K562 (cell line): ENCODE data around the gene NPB. TPM values are rescaled to one million over a fixed set of nuclear protein-coding genes. Genes with fewer than 3 reads are reported as not detected.

Source experiments
- ARHGAP35 ChIP-seq: fragments of 450-650 bp; IDR thresholded peaks from 2 replicates; pipeline ENCODE4 v1.6.1; 2018; ENCODE audit not compliant: partially characterized antibody
- CBX2 ChIP-seq: fragments of 200-600 bp; sonication (generic); IDR thresholded peaks from one replicate; pipeline ENCODE4 v1.6.1; 2012; ENCODE audit warnings: mild to moderate bottlenecking, low read length, inconsistent platforms; ENCODE audit not compliant: insufficient read depth, poor library complexity, severe bottlenecking
- CBX5 ChIP-seq: IDR thresholded peaks from 2 replicates; pipeline ENCODE4 v1.6.1; 2014; ENCODE audit warnings: low read depth, borderline replicate concordance
- CHD4 ChIP-seq: fragments of 200-600 bp; sonication (generic); IDR thresholded peaks from 3 replicates; pipeline ENCODE4 v1.6.1; 2012; ENCODE audit warnings: low read depth, mild to moderate bottlenecking, mixed read lengths, low read length, inconsistent platforms; ENCODE audit not compliant: insufficient read depth, insufficient replicate concordance, poor library complexity, severe bottlenecking
- DMBX1 ChIP-seq: fragments of 250-450 bp; sonication (Bioruptor Pico); IDR thresholded peaks from 2 replicates; pipeline ENCODE4 v1.8.0; 2022; ENCODE audit warnings: inconsistent platforms, mild to moderate bottlenecking, moderate library complexity, borderline replicate concordance
- EP300 ChIP-seq: IDR thresholded peaks from 2 replicates; pipeline ENCODE4 v1.6.1; 2012; ENCODE audit warnings: low read length, improper control_type of control experiment
- ETV5 ChIP-seq: sonication (generic); formaldehyde crosslinking; IDR thresholded peaks from 2 replicates; pipeline ENCODE4 v1.4.0; 2020; ENCODE audit warnings: low read depth, mild to moderate bottlenecking, missing genetic modification reagents
- EWSR1 ChIP-seq: fragments of 450-650 bp; IDR thresholded peaks from 2 replicates; pipeline ENCODE4 v1.6.1; 2018; ENCODE audit warnings: borderline replicate concordance, mild to moderate bottlenecking, low read depth, moderate library complexity; ENCODE audit not compliant: partially characterized antibody
- FIP1L1 ChIP-seq: fragments of 200-400 bp; formaldehyde crosslinking; IDR thresholded peaks from 2 replicates; pipeline ENCODE4 v1.6.1; 2018; ENCODE audit warnings: mild to moderate bottlenecking, low read depth, low read length; ENCODE audit not compliant: poor library complexity, severe bottlenecking
- HIVEP1 ChIP-seq: fragments of 250-450 bp; sonication (Bioruptor Pico); IDR thresholded peaks from 2 replicates; pipeline ENCODE4 v1.4.0; 2020; ENCODE audit warnings: mild to moderate bottlenecking
- JUNB ChIP-seq: fragments of 450-650 bp; formaldehyde crosslinking; conservative IDR thresholded peaks from 2 replicates; pipeline ENCODE4 v1.4.0; 2020; ENCODE audit warnings: mild to moderate bottlenecking
- KLF10 ChIP-seq: fragments of 250-450 bp; sonication (Bioruptor Pico); IDR thresholded peaks from 2 replicates; pipeline ENCODE4 v1.6.1; 2021; ENCODE audit warnings: matching md5 sums
- LARP7 ChIP-seq: fragments of 450-650 bp; IDR thresholded peaks from 2 replicates; pipeline ENCODE4 v1.6.1; 2016
- MAFF ChIP-seq: IDR thresholded peaks from 2 replicates; pipeline ENCODE4 v1.6.1; 2012; ENCODE audit warnings: low read length, improper control_type of control experiment
- NEUROD1 ChIP-seq: fragments of 150-350 bp; IDR thresholded peaks from 2 replicates; pipeline ENCODE4 v1.6.1; 2014; ENCODE audit warnings: borderline replicate concordance, low read length, low read depth; ENCODE audit not compliant: partially characterized antibody
- NONO ChIP-seq, 2 experiments: fragments of 200-400 bp in 1 of 2; fragments of 450-650 bp in 1 of 2; formaldehyde crosslinking in 1 of 2; IDR thresholded peaks; 2 replicates each; pipeline ENCODE4 v1.6.1; 2017; ENCODE audit warnings: low read depth in 2 of 2, mild to moderate bottlenecking in 2 of 2, moderate library complexity in 2 of 2, low read length in 1 of 2
- POLR2G ChIP-seq: fragments of 200-400 bp; formaldehyde crosslinking; IDR thresholded peaks from 2 replicates; pipeline ENCODE4 v1.6.1; 2017; ENCODE audit warnings: low read depth, mild to moderate bottlenecking, antibody characterized with exemption, low read length, moderate library complexity
- PURB ChIP-seq: sonication (generic); formaldehyde crosslinking; IDR thresholded peaks from 2 replicates; pipeline ENCODE4 v1.9.0; 2021; ENCODE audit warnings: low read depth, mild to moderate bottlenecking, missing genetic modification reagents
- RBM17 ChIP-seq: fragments of 200-400 bp; formaldehyde crosslinking; IDR thresholded peaks from 2 replicates; pipeline ENCODE4 v1.6.1; 2017; ENCODE audit warnings: low read depth, mild to moderate bottlenecking, low read length, borderline replicate concordance
- SMC3 ChIP-seq: conservative IDR thresholded peaks from 2 replicates; pipeline ENCODE4 v1.6.1; 2011; ENCODE audit warnings: low read depth, low read length, improper control_type of control experiment; ENCODE audit not compliant: insufficient read depth
- TCF7L2 ChIP-seq: fragments of 150-350 bp; IDR thresholded peaks from 2 replicates; pipeline ENCODE4 v1.6.1; 2016; ENCODE audit warnings: low read depth, mild to moderate bottlenecking, low read length, moderate library complexity
- WHSC1 ChIP-seq: IDR thresholded peaks from one replicate; pipeline ENCODE4 v1.6.1; 2012; ENCODE audit warnings: low read length, control low read depth, inconsistent platforms
- ZC3H4 ChIP-seq: sonication (generic); formaldehyde crosslinking; IDR thresholded peaks from 2 replicates; pipeline ENCODE4 v1.9.0; 2021; ENCODE audit warnings: missing genetic modification reagents, borderline replicate concordance
- ZFP36 ChIP-seq: fragments of 150-350 bp; IDR thresholded peaks from 2 replicates; pipeline ENCODE4 v1.6.1; 2018; ENCODE audit warnings: low read length, low read depth; ENCODE audit not compliant: partially characterized antibody
- ZNF121 ChIP-seq: sonication (generic); formaldehyde crosslinking; conservative IDR thresholded peaks from 2 replicates; pipeline ENCODE4 v1.8.0; 2022; ENCODE audit warnings: missing genetic modification reagents
- ZNF184 ChIP-seq: sonication (generic); formaldehyde crosslinking; IDR thresholded peaks from 2 replicates; pipeline ENCODE4 v1.5.0; 2020; ENCODE audit warnings: missing genetic modification reagents
- ZNF561 ChIP-seq: fragments of 450-650 bp; formaldehyde crosslinking; conservative IDR thresholded peaks from 2 replicates; pipeline ENCODE4 v1.4.0; 2020; ENCODE audit warnings: mild to moderate bottlenecking, moderate library complexity
- polyA plus RNA-seq, 8 experiments: library from polyadenylated mRNA; depleted of rRNA in 4 of 8; stranded (reverse) in 5 of 8; unstranded in 3 of 8; fragments of >200 nt; fragmentation: Nextera tagmentation in 2 of 8; fragmentation: Illumina TruSeq in 1 of 8; extraction: Ambion mirVana in 2 of 8; extraction: Trizol in 1 of 8; gene quantifications; 2 replicates each; pipeline versions ENCODE4 v1.2.1 to v1.2.3, GENCODE V29; 2011 to 2014; ENCODE audit warnings: inconsistent platforms in 1 of 8, missing spikeins in 1 of 8
- total RNA-seq, 7 experiments: library from RNA; depleted of rRNA in 6 of 7; stranded (reverse); fragments of >200 nt in 6 of 7; fragmentation: Illumina TruSeq in 2 of 7; extraction: Trizol in 2 of 7; gene quantifications; 2 replicates each; pipeline versions ENCODE4 v1.2.1 to v1.2.3, GENCODE V29; 2011 to 2021; ENCODE audit warnings: low replicate concordance in 1 of 7
- TF ChIP-seq, protein P1 (sequence below): fragments of 450-650 bp; IDR thresholded peaks from 2 replicates; pipeline ENCODE4 v1.7.1; 2018; ENCODE audit warnings: mild to moderate bottlenecking, low read depth; ENCODE audit not compliant: partially characterized antibody

The NPB gene
- total and polyA plus RNA-seq, 9 of the 15 experiments (the other 6 are each of a cell fraction or from before 2014, with no cell fraction given), result 0.03 to 0.61 (median 0.14) TPM; not detected in 2

DNA sequence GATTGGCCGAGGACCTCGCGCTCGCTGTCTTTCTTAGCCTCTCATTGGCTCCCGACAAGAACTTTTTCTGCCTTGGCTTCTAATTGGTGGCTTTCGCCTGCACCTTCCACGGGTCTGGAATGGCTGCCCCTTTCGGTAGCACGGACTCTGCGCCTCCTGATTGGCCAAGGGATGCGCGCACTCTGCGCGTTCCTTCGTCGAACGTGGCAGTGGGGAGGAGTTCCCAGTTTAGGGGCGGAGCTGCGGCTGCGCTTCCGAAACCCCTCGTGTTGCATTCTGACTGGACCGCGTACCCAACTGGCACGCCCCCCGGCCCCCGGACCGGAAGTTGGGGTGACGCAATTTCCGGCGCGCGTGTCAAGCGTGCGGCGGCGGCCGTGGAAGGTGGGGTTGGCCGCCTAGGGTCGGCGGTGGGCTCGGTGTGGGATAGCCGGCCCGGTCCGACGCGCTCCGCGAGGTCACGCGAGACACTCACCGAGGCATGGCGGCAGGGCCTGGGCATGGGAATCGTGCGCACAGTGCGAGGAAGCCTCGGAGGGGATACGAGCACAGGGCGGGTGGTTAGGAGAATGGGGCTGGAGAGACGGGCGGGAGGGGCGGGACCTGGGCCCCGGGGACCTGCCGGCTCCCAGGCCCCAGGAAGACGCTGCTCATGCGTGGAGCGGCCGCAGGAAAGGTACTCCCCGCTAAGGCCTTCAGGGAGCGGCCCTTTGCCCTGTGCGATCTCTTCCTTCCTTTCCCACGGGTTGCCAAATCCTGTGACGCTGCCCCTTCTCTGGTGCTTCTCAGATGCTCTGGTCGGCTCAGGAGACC is 41.1 kb upstream of the NPB start (continued):
- TF ChIP-seq POLR2G (peak; percentile 85), PURB (no peak), RBM17 (no peak), WHSC1 (no peak), EWSR1 (no peak), DMBX1 (CRISPR knock-in tag) (peak; percentile 97), ETV5 (CRISPR knock-in tag) (peak; percentile 95), ZNF121 (no peak), MAFF (no peak), ZFP36 (no peak), CBX2 (no peak), ARHGAP35 (no peak), JUNB (CRISPR knock-in tag) (0 out of 2 replicates have a peak, but pooled peaks have one; percentile 1), CBX5 (peak; percentile 28; the same call in 1 of the 2 replicates), FIP1L1 (peak; percentile 19), HIVEP1 (CRISPR knock-in tag) (peak; percentile 96), ZC3H4 (CRISPR knock-in tag) (peak; percentile 91), NEUROD1 (peak; percentile 99), LARP7 (no peak), KLF10 (CRISPR knock-in tag) (no peak), TCF7L2 (no peak), ZNF561 (peak; percentile 85), ZNF184 (CRISPR knock-in tag) (no peak), SMC3 (no peak), NONO (IDR thresholded peaks at IDR 0.05; ENCODE audit: low read depth in 2 of 2, low read length in 1 of 2) (no peak), EP300 (no peak), CHD4 (no peak)
- TF ChIP-seq, protein P1, sequence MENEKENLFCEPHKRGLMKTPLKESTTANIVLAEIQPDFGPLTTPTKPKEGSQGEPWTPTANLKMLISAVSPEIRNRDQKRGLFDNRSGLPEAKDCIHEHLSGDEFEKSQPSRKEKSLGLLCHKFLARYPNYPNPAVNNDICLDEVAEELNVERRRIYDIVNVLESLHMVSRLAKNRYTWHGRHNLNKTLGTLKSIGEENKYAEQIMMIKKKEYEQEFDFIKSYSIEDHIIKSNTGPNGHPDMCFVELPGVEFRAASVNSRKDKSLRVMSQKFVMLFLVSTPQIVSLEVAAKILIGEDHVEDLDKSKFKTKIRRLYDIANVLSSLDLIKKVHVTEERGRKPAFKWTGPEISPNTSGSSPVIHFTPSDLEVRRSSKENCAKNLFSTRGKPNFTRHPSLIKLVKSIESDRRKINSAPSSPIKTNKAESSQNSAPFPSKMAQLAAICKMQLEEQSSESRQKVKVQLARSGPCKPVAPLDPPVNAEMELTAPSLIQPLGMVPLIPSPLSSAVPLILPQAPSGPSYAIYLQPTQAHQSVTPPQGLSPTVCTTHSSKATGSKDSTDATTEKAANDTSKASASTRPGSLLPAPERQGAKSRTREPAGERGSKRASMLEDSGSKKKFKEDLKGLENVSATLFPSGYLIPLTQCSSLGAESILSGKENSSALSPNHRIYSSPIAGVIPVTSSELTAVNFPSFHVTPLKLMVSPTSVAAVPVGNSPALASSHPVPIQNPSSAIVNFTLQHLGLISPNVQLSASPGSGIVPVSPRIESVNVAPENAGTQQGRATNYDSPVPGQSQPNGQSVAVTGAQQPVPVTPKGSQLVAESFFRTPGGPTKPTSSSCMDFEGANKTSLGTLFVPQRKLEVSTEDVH, result peak; percentile 89
